GM12801 (cell line): ENCODE measurements around the gene TTC34.

ENCODE experiments used
- TF ChIP-seq, protein P1 (sequence below): IDR thresholded peaks from one replicate; pipeline ENCODE4 v1.5.1; 2011; ENCODE audit warnings: control low read depth; ENCODE audit not compliant: insufficient read length; ENCODE audit errors: extremely low read depth

The TTC34 gene

DNA sequence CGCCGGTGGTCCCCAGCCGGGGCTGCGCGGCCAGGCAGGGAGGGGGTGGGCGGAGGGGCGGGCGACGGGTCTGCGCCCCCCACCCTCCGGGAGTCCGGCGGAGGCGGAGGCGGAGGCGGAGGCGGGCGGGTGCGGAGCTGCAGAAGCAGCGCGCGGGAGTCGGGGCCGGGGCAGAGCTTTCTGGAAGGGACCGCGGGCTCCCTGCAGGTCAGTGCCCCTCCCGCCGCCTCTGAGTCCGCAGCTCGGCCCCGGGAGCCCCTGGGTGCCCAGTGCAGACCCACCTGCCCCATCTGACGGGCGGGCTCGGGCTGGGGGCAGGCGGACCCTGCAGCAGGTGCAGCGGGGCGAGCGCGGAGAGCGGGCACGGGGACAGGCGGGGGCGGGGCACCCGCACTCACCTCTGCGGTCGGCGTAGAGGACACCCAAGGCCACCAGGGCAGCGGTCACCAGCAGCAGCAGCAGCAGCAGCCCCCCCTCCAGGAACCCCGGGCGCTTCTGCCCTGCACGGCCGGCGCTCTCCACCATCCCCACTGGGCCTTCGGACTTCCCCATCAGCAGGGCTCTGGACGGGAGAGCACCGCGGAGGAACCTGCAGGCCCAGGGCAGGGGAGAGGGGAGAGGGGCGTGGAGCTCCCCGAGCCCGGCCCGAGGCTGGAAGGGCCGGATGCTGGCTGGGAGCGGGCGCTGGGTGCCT is 172.4 kb downstream of the TTC34 start:
- TF ChIP-seq, protein P1, sequence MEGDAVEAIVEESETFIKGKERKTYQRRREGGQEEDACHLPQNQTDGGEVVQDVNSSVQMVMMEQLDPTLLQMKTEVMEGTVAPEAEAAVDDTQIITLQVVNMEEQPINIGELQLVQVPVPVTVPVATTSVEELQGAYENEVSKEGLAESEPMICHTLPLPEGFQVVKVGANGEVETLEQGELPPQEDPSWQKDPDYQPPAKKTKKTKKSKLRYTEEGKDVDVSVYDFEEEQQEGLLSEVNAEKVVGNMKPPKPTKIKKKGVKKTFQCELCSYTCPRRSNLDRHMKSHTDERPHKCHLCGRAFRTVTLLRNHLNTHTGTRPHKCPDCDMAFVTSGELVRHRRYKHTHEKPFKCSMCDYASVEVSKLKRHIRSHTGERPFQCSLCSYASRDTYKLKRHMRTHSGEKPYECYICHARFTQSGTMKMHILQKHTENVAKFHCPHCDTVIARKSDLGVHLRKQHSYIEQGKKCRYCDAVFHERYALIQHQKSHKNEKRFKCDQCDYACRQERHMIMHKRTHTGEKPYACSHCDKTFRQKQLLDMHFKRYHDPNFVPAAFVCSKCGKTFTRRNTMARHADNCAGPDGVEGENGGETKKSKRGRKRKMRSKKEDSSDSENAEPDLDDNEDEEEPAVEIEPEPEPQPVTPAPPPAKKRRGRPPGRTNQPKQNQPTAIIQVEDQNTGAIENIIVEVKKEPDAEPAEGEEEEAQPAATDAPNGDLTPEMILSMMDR, result no peak

DNA sequence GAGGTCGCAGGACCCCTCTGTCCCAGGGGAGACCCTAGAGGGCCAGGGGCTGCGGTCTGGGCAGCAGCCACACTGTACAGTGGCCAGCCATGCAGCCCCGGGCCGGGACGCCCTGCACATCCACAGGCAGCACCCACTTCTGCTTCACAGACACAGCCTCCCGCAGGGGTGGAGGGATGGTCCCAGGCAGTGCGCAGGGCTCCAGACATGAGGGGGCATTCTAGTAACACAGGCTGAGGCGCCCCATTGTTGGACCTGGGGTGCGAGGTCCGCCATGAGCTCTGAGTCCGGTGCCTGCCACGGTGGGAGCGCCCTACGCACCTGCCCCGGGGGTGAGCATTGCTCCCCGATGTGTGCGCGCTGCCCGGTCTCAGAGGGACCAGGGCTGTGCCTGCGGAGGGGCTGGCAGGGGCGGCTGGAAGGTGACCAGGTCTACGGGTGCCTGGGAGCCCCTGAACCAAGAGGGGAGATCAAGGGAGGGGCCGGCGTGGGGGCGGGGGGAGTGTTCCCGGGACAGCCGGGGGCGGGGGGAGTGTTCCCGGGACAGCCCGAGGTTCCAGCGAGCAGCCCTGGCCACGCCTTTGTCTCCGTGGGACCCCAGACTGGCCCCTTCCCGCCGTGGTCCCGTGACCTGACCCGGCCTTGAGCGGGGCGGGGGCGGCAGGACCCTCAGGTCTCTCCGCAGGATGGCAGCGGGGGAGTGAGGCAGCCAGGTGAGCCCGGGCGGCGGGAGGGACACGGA is 173.1 kb downstream of the TTC34 start:
- TF ChIP-seq, protein P1, result no peak

DNA sequence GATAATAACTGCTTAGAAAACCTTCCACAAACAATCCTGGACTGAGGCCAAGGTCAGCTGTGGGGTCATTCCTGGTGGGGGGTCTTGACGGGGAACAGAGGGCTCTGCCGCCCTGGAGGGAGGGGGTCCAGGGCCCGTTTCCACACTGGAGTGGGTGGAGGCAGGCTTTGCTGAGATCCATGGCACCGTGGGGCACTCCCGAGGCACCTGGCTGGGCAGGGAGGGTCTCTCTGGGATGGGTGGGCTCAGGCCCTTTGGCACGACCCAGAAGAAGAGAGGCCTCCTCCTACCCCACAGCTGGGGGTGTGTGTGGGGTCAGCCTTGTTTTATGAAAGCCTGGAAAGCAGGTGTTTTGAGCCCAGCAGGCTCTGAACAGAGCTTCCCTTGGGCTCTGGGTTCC is 173.7 kb downstream of the TTC34 start:
- TF ChIP-seq, protein P1, result no peak

DNA sequence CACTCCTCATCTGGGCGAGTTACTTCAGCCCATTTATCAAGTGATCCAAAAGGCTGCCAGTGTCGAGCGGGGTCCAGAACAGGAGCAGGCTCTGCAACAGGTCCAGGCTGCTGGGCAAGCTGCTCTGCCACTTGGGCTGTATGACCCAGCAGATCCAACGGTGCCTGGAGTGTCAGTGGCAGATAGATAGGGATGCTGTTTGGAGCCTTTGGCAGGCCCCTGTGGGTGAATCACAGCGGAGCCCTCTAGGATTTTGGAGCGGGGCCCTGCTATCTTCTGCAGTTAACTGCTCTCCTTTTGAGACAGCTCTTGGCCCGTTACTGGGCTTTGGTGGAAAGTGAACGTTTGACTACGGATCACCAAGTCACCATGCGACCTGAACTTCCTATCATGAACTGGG is 176.2 kb downstream of the TTC34 start:
- TF ChIP-seq, protein P1, result no peak

DNA sequence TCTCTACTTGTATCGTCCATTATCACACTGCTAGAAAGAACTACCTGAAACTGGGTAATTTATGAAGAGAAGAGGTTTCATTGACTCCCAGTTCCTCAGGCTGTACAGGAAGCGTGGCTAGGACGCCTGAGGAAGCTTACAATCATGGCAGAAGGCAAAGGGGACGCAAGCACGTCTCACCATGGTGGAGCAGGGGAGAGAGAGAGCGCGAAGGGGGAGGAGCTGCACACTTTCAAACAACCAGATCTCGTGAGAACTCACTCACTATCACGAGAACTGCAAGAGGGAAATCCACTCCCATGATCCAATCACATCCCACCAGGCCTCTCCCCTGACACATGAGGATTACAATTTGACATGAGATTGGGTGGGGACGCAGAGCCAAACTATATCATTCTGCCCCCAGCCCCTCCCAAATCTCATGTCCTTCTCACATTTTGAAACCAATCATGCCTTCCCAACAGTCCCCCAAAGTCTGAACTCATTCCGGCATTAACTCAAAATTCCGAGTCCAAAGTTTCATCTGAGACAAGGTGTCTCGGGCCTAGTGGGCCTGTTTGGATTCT is 176.7 kb downstream of the TTC34 start:
- TF ChIP-seq, protein P1, result no peak

DNA sequence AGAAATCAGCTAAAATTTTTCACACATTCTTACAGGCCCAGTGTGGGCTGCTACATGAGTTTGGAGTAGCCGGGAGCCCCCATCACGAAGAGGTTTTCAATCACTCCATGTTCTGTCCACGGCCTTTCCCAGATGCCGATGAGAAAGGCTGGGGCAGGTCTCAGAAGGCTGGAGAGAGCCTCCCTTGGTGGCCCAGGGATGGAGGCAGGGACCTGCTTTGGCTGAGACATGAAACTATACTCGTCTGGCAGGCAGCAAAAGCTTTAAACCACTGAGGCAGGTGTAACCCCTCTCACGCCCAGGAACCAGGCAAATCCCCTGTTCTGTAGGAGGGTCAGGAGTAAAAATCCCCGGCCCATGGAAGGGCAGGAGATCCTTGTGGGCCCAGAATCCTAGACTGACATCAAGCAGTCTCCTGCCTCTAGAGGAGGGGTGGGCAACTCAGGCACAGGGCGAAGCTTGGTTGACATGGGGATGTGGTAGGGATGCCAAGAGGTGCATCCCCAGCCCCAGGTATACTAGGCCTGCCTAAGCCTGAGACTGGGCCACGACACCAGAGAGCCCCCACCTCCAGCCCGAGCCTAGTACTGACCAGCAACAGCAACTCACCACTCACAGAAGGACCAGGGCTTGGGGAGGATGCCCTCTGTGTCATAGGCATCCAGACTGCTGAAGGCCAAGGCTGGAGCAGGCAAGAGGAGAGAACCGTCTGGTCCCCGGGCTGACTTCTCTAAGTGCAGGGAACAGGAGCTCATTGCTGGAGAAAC is 177.7 kb downstream of the TTC34 start:
- TF ChIP-seq, protein P1, result no peak

DNA sequence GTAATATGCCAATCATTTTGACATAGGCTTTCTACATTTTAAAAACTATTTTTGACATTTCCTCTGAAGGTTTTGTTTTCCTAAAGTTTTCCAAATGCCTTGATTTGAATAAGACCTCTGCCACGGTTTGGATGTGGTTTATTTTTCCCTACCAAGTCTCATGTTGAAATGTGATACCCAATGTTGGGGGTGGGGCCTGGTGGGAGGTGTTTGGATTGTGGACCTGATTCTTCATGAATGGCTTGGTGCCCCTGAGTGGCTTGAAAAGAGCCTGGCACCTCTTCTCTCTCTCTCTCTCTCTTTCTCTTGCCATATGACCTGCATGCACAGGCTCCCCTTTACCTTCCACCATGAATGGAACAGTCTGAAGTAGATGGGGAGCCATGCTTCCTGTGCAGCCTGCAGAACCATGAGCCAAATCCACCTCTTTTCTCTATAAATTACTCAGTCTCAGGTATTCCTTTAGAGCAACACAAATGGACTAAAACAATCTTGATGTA is 183.5 kb downstream of the TTC34 start:
- TF ChIP-seq, protein P1, result no peak
